Osteoblast (primary cell): Measurements from ENCODE around the gene RFX2. TPM values are rescaled to one million over a fixed set of nuclear protein-coding genes. Genes with fewer than 3 reads are reported as not detected.
"Not testable (repeated sequence)": the region's sequence is repeated elsewhere in the genome, so short reads cannot be mapped to it uniquely, and the experiment has no call there.

Experiments
- DNase-seq: peaks from one replicate; pipeline ENCODE4 v3.0.0; 2011; ENCODE audit warnings: low spot score, mixed read lengths; ENCODE audit not compliant: insufficient read length; ENCODE audit errors: missing footprints
- H2AFZ ChIP-seq: 2 replicates; pipeline ENCODE4 v1.6.0; 2011; ENCODE audit warnings: mild to moderate bottlenecking, low read length
- H3K27ac ChIP-seq: 2 replicates; pipeline ENCODE4 v1.5.1; 2011; ENCODE audit warnings: mild to moderate bottlenecking, low read depth, low read length, moderate library complexity
- H3K27me3 ChIP-seq: 2 replicates; pipeline ENCODE4 v1.6.0; 2012; ENCODE audit warnings: mild to moderate bottlenecking, control low read depth, inconsistent platforms, low read length, moderate library complexity; ENCODE audit not compliant: insufficient read depth
- H3K36me3 ChIP-seq: 2 replicates; pipeline ENCODE4 v1.5.1; 2011; ENCODE audit warnings: mild to moderate bottlenecking, low read length, control low read depth, moderate library complexity; ENCODE audit not compliant: insufficient read depth
- H3K4me1 ChIP-seq: 2 replicates; pipeline ENCODE4 v1.5.1; 2011; ENCODE audit warnings: mild to moderate bottlenecking, low read length, control low read depth, moderate library complexity; ENCODE audit not compliant: insufficient read depth
- H3K4me2 ChIP-seq: 2 replicates; pipeline ENCODE4 v1.6.0; 2011; ENCODE audit warnings: mild to moderate bottlenecking, low read length; ENCODE audit not compliant: insufficient read depth
- H3K4me3 ChIP-seq: fragments of 200-600 bp; sonication (generic); 3 replicates; pipeline ENCODE4 v1.5.1; 2012; ENCODE audit warnings: mild to moderate bottlenecking, low read length, inconsistent platforms; ENCODE audit not compliant: insufficient read depth
- H3K79me2 ChIP-seq: 2 replicates; pipeline ENCODE4 v1.6.0; 2012; ENCODE audit warnings: mild to moderate bottlenecking, low read length, control low read depth, inconsistent platforms; ENCODE audit not compliant: insufficient read depth
- H3K9me3 ChIP-seq: 2 replicates; pipeline ENCODE4 v1.5.1; 2011; ENCODE audit warnings: low read depth, low read length, control low read depth
- H4K20me1 ChIP-seq: 2 replicates; pipeline ENCODE4 v1.6.0; 2012; ENCODE audit warnings: mild to moderate bottlenecking, low read length, control low read depth; ENCODE audit not compliant: insufficient read depth
- total RNA-seq: library from RNA; depleted of rRNA; stranded (reverse); fragments of >200 nt; gene quantifications from 2 replicates; pipeline ENCODE4 v1.2.3, GENCODE V29; 2012
- TF ChIP-seq, protein P1 (sequence below): IDR thresholded peaks from 2 replicates; pipeline ENCODE4 v1.5.1; 2011; ENCODE audit warnings: mild to moderate bottlenecking, low read depth, low read length, moderate library complexity; ENCODE audit errors: extremely low read depth

The RFX2 gene
- total RNA-seq, 1 donor = 6.2 TPM

- no peak overlapping the region for H3K4me2 ChIP-seq
- TF ChIP-seq, protein P1, sequence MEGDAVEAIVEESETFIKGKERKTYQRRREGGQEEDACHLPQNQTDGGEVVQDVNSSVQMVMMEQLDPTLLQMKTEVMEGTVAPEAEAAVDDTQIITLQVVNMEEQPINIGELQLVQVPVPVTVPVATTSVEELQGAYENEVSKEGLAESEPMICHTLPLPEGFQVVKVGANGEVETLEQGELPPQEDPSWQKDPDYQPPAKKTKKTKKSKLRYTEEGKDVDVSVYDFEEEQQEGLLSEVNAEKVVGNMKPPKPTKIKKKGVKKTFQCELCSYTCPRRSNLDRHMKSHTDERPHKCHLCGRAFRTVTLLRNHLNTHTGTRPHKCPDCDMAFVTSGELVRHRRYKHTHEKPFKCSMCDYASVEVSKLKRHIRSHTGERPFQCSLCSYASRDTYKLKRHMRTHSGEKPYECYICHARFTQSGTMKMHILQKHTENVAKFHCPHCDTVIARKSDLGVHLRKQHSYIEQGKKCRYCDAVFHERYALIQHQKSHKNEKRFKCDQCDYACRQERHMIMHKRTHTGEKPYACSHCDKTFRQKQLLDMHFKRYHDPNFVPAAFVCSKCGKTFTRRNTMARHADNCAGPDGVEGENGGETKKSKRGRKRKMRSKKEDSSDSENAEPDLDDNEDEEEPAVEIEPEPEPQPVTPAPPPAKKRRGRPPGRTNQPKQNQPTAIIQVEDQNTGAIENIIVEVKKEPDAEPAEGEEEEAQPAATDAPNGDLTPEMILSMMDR = no peak
- DNase-seq = peak; percentile 56
- H3K4me3 ChIP-seq = no peak overlapping the region
- H3K79me2 ChIP-seq = no peaks in the 10 kb centered on the region
- H3K9me3 ChIP-seq = no peaks in the 10 kb centered on the region
- no peaks in the 10 kb centered on the region for H3K27me3 ChIP-seq
- no peaks in the 10 kb centered on the region for H4K20me1 ChIP-seq
- no peak overlapping the region for H2AFZ ChIP-seq
- no peak overlapping the region for H3K27ac ChIP-seq
- H3K36me3 ChIP-seq = no peaks in the 10 kb centered on the region
- H3K4me1 ChIP-seq = peaks cover 23% of the 10 kb centered on the region
Measured at GRCh38 chr19:5988517-5989387, 121.5 kb downstream of the RFX2 start.

DNA sequence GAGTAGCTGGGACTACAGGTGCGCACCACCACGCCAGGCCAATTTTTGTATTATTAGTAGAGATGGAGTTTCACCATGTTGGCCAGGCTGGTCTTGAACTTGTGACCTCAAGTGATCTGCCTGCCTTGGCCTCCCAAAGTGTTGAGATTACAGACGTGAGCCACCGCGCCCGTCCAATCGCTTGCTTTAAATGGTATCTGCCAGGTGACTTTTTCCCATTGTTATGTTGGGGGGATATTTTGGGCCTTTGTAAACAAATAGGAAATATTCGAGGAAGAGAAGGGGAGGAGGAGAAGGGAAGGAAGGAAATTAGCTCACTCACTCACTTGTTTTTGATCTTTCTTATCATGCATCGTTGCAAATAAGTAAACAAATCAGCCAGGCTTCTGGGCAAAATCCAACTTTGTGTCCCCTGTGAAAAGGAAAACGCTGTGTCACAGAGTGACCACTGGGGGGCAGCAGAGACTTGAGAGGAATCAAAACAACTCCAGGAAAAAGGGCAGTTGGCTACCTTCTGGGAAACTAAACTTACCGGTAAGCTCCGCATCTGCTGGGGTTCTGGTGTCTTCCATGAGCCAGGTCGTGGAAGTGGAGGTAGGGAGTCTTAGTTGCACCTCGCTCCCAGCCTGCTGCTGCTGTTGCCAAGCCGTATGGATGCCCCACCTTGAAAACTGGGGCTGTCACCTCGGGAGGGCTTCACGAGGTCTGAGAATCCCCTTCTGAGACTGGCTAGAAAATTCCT, 123.1 kb downstream of the RFX2 start:
- H3K4me3 ChIP-seq = peak overlapping the region; percentile 69
- H3K79me2 ChIP-seq = no peaks in the 10 kb centered on the region
- H3K4me1 ChIP-seq = peaks cover 23% of the 10 kb centered on the region
- no peaks in the 10 kb centered on the region for H3K27me3 ChIP-seq
- H4K20me1 ChIP-seq = no peaks in the 10 kb centered on the region
- H3K9me3 ChIP-seq = no peaks in the 10 kb centered on the region
- H2AFZ ChIP-seq = peak overlapping the region; percentile 90
- H3K27ac ChIP-seq = no peak overlapping the region
- DNase-seq = peak; percentile 96
- TF ChIP-seq, protein P1 = peak; percentile 97
- H3K36me3 ChIP-seq = no peaks in the 10 kb centered on the region
- peak overlapping the region; percentile 93 for H3K4me2 ChIP-seq

- H3K79me2 ChIP-seq, H3K27me3 ChIP-seq, H3K4me3 ChIP-seq, H4K20me1 ChIP-seq, H3K36me3 ChIP-seq, H2AFZ ChIP-seq, H3K9me3 ChIP-seq: not testable (repeated sequence)
- Histone ChIP-seq H3K4me1 (peaks cover 23% of the 10 kb centered on the region), H3K4me2 (peak overlapping the region; percentile 47), H3K27ac (peak overlapping the region; percentile 70)
- peak; percentile 50 for DNase-seq
Measured at GRCh38 chr19:5985837-5986236, 124.5 kb downstream of the RFX2 start.

GRCh38 chr19:5985098-5985783, 125.1 kb downstream of the RFX2 start:
- Histone ChIP-seq H3K9me3 (no peaks in the 10 kb centered on the region), H3K36me3 (no peaks in the 10 kb centered on the region), H3K27me3 (no peaks in the 10 kb centered on the region), H3K4me1 (peaks cover 23% of the 10 kb centered on the region), H2AFZ (peak overlapping the region; percentile 77), H3K4me3 (peak overlapping the region; percentile 4), H4K20me1 (no peaks in the 10 kb centered on the region), H3K27ac (peak overlapping the region; percentile 70), H3K4me2 (peak overlapping the region; percentile 47), H3K79me2 (peaks cover 2% of the 10 kb centered on the region)
- peak; percentile 94 for DNase-seq
- TF ChIP-seq, protein P1 = no peak
